Pulmonary artery endothelial cell (primary cell): ENCODE results near the gene HEPHL1. TPM values are rescaled to one million over a fixed set of nuclear protein-coding genes. Genes with fewer than 3 reads are reported as not detected.

Source experiments
- DNase-seq: peaks from one replicate; pipeline ENCODE4 v3.0.0-alpha.2; 2011; ENCODE audit warnings: low read depth, low spot score
- total RNA-seq: library from RNA; depleted of rRNA; stranded (reverse); fragments of >200 nt; gene quantifications from 2 replicates; pipeline ENCODE4 v1.2.3, GENCODE V29; 2014

Gene HEPHL1
- total RNA-seq, 1 donor from 2014 or later, result not detected

GRCh38 chr11:94128746-94129511 lies 107.8 kb downstream of the HEPHL1 start, which contains the start of gene PANX1:
Gene PANX1, plus strand, starts transcription at chr11:94128841. Its CDS starts 472 bp downstream, at chr11:94129313.
- no peak for DNase-seq

GRCh38 chr11:94129512-94130297 lies 108.6 kb downstream of the HEPHL1 start:
- no peak for DNase-seq

- no peak for DNase-seq
Measured at GRCh38 chr11:94130298-94131046, 109.3 kb downstream of the HEPHL1 start.

GRCh38 chr11:94131047-94131717 lies 110.0 kb downstream of the HEPHL1 start:
- no peak for DNase-seq

GRCh38 chr11:94131718-94132115 lies 110.6 kb downstream of the HEPHL1 start:
- DNase-seq, result no peak

GRCh38 chr11:94132152-94132558 lies 111.0 kb downstream of the HEPHL1 start:
- DNase-seq, result no peak

- no peak for DNase-seq
Measured at GRCh38 chr11:94132823-94133408, 111.8 kb downstream of the HEPHL1 start.

- no peak for DNase-seq
Measured at GRCh38 chr11:94133752-94134151, 112.6 kb downstream of the HEPHL1 start.

- peak; percentile 72 for DNase-seq
Measured at GRCh38 chr11:94134651-94135512, 113.7 kb downstream of the HEPHL1 start.

- no peak for DNase-seq
Measured at GRCh38 chr11:94139416-94139815, 118.3 kb downstream of the HEPHL1 start.

GRCh38 chr11:94140154-94140655 lies 119.1 kb downstream of the HEPHL1 start:
- no peak for DNase-seq

GRCh38 chr11:94141511-94142307 lies 120.6 kb downstream of the HEPHL1 start:
- DNase-seq, result no peak

GRCh38 chr11:94142308-94143281 lies 121.4 kb downstream of the HEPHL1 start:
- no peak for DNase-seq

- DNase-seq, result no peak
Measured at GRCh38 chr11:94144216-94144615, 123.1 kb downstream of the HEPHL1 start.

GRCh38 chr11:94144664-94145063 lies 123.5 kb downstream of the HEPHL1 start:
- DNase-seq, result no peak

GRCh38 chr11:94145431-94145830 lies 124.3 kb downstream of the HEPHL1 start:
- no peak for DNase-seq

- DNase-seq, result no peak
Measured at GRCh38 chr11:94145916-94146315, 124.8 kb downstream of the HEPHL1 start.

GRCh38 chr11:94147433-94147845 lies 126.3 kb downstream of the HEPHL1 start:
- DNase-seq, result no peak
